Neural progenitor cell (in vitro differentiated cells): ENCODE results near the gene E2F3. TPM values are rescaled to one million over a fixed set of nuclear protein-coding genes. Genes with fewer than 3 reads are reported as not detected.

Experiments used
- DNase-seq: peaks from one replicate; pipeline ENCODE4 v3.0.0-alpha.2; 2016; ENCODE audit warnings: low spot score
- H2AFZ ChIP-seq: fragments of 200-600 bp; sonication (generic); replicated peaks from 2 replicates; pipeline ENCODE4 v1.6.1; 2016; ENCODE audit warnings: antibody characterized with exemption
- H3F3A ChIP-seq: fragments of 200-600 bp; sonication (generic); 2 replicates; pipeline ENCODE4 v1.6.1; 2016; ENCODE audit warnings: antibody characterized with exemption, low read depth
- H3K27ac ChIP-seq: fragments of 200-600 bp; sonication (generic); 2 replicates; pipeline ENCODE4 v1.5.1; 2016; ENCODE audit warnings: mild to moderate bottlenecking
- H3K27me3 ChIP-seq: fragments of 200-600 bp; sonication (generic); 2 replicates; pipeline ENCODE4 v1.6.1; 2016; ENCODE audit warnings: mild to moderate bottlenecking, moderate library complexity
- H3K36me3 ChIP-seq: fragments of 200-600 bp; sonication (generic); 2 replicates; pipeline ENCODE4 v1.5.1; 2016
- H3K4me1 ChIP-seq: fragments of 200-600 bp; sonication (generic); 2 replicates; pipeline ENCODE4 v1.6.1; 2016; ENCODE audit warnings: mixed run types
- H3K4me2 ChIP-seq: fragments of 200-600 bp; sonication (generic); 2 replicates; pipeline ENCODE4 v1.6.1; 2016
- H3K4me3 ChIP-seq: fragments of 200-600 bp; sonication (generic); 2 replicates; pipeline ENCODE4 v1.5.1; 2016
- H3K79me2 ChIP-seq: fragments of 200-600 bp; sonication (generic); 2 replicates; pipeline ENCODE4 v1.6.1; 2016; ENCODE audit warnings: low read depth
- H3K9ac ChIP-seq: fragments of 200-600 bp; sonication (generic); 2 replicates; pipeline ENCODE4 v1.6.1; 2016
- H3K9me3 ChIP-seq: fragments of 200-600 bp; sonication (generic); 2 replicates; pipeline ENCODE4 v1.5.1; 2016; ENCODE audit warnings: low read depth
- H4K20me1 ChIP-seq: fragments of 200-600 bp; sonication (generic); 2 replicates; pipeline ENCODE4 v1.6.1; 2016; ENCODE audit warnings: low read depth
- H3K27ac Mint-ChIP-seq: 3 replicates; pipeline ENCODE4 v1.8.0; 2021; ENCODE audit warnings: mixed read lengths
- H3K27me3 Mint-ChIP-seq: 2 replicates; pipeline ENCODE4 v1.8.0; 2022; ENCODE audit warnings: low read depth, mild to moderate bottlenecking, inconsistent platforms, moderate library complexity, mixed read lengths; ENCODE audit not compliant: insufficient read depth
- H3K36me3 Mint-ChIP-seq: 3 replicates; pipeline ENCODE4 v1.8.0; 2021; ENCODE audit warnings: mixed read lengths
- H3K4me1 Mint-ChIP-seq: 3 replicates; pipeline ENCODE4 v1.8.0; 2021; ENCODE audit warnings: mixed read lengths
- H3K4me3 Mint-ChIP-seq: 3 replicates; pipeline ENCODE4 v1.8.0; 2021; ENCODE audit warnings: mild to moderate bottlenecking, moderate library complexity, mixed read lengths
- H3K9me3 Mint-ChIP-seq: 3 replicates; pipeline ENCODE4 v1.8.0; 2020; ENCODE audit warnings: mixed read lengths
- CTCF ChIP-seq: fragments of 200-600 bp; sonication (generic); IDR thresholded peaks from 2 replicates; pipeline ENCODE4 v1.5.1; 2017; ENCODE audit warnings: antibody characterized with exemption, mild to moderate bottlenecking
- EZH2 ChIP-seq: fragments of 200-600 bp; sonication (generic); IDR thresholded peaks from 2 replicates; pipeline ENCODE4 v1.6.1; 2017; ENCODE audit warnings: antibody characterized with exemption, mild to moderate bottlenecking, moderate library complexity
- EZH2phosphoT487 ChIP-seq: fragments of 200-600 bp; sonication (generic); IDR thresholded peaks from 2 replicates; pipeline ENCODE4 v1.6.1; 2017; ENCODE audit warnings: antibody characterized with exemption
- total RNA-seq: library from RNA; depleted of rRNA; stranded (reverse); fragments of >200 nt; gene quantifications from 2 replicates; pipeline ENCODE4 v1.2.3, GENCODE V29; 2015; ENCODE audit warnings: low replicate concordance

The E2F3 gene
- total RNA-seq, 1 donor from 2014 or later, result 35.7 TPM

DNA sequence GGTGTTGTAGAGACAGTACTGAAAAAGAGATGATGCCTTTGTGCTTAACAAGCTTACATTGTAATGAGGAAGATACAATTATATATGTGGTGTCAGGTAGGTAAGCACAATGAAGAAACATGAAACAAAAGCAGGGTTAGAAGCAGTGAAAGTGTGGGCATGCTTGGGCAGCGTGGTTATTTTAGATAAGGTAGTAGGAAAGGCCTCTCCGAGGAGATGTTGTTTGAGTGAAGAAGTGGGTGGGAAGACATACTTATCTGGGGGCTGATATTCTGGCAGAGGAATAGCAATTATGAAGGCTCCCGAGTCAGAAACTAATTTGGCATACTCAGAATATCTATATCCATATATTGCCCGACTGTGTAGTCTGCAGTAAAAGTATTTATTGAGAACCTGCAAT is 137.2 kb downstream of the E2F3 start:
- peaks cover 20% of the 10 kb centered on the region for H3K4me1 Mint-ChIP-seq
- DNase-seq, result no peak
- Histone ChIP-seq H3K36me3 (no peaks in the 10 kb centered on the region), H4K20me1 (peaks cover 16% of the 10 kb centered on the region), H3K4me1 (peaks cover 26% of the 10 kb centered on the region), H3K79me2 (peaks cover 89% of the 10 kb centered on the region), H3F3A (peaks cover 9% of the 10 kb centered on the region), H3K27me3 (no peaks in the 10 kb centered on the region), H3K4me2 (peak overlapping the region; percentile 55), H3K9ac (no peak overlapping the region), H2AFZ (no peak overlapping the region), H3K27ac (no peak overlapping the region), H3K9me3 (no peaks in the 10 kb centered on the region), H3K4me3 (no peak overlapping the region)
- H3K9me3 Mint-ChIP-seq, result no peaks in the 10 kb centered on the region
- no peak for TF ChIP-seq EZH2phosphoT487
- TF ChIP-seq CTCF, result no peak
- TF ChIP-seq EZH2, result no peak
- no peak overlapping the region for H3K4me3 Mint-ChIP-seq
- H3K27me3 Mint-ChIP-seq, result peaks cover 2% of the 10 kb centered on the region
- H3K27ac Mint-ChIP-seq, result no peak overlapping the region
- H3K36me3 Mint-ChIP-seq, result peaks cover 10% of the 10 kb centered on the region

- no peak overlapping the region for H3K4me3 ChIP-seq
- DNase-seq, result no peak
- no peak overlapping the region for H3K27ac Mint-ChIP-seq
- H3F3A ChIP-seq, result peaks cover 9% of the 10 kb centered on the region
- H3K27me3 Mint-ChIP-seq, result peaks cover 2% of the 10 kb centered on the region
- no peak overlapping the region for H3K9ac ChIP-seq
- TF ChIP-seq CTCF, result no peak
- no peak for TF ChIP-seq EZH2phosphoT487
- no peak for TF ChIP-seq EZH2
- no peaks in the 10 kb centered on the region for H3K36me3 ChIP-seq
- no peaks in the 10 kb centered on the region for H3K27me3 ChIP-seq
- no peaks in the 10 kb centered on the region for H3K9me3 ChIP-seq
- H3K9me3 Mint-ChIP-seq, result no peaks in the 10 kb centered on the region
- peaks cover 10% of the 10 kb centered on the region for H3K36me3 Mint-ChIP-seq
- peak overlapping the region; percentile 55 for H3K4me2 ChIP-seq
- peaks cover 92% of the 10 kb centered on the region for H3K79me2 ChIP-seq
- peaks cover 20% of the 10 kb centered on the region for H3K4me1 Mint-ChIP-seq
- peaks cover 16% of the 10 kb centered on the region for H4K20me1 ChIP-seq
- no peak overlapping the region for H3K4me3 Mint-ChIP-seq
- no peak overlapping the region for H2AFZ ChIP-seq
- H3K4me1 ChIP-seq, result peaks cover 24% of the 10 kb centered on the region
- no peak overlapping the region for H3K27ac ChIP-seq
Observed at GRCh38 chr6:20539387-20539786, 137.7 kb downstream of the E2F3 start.

DNA sequence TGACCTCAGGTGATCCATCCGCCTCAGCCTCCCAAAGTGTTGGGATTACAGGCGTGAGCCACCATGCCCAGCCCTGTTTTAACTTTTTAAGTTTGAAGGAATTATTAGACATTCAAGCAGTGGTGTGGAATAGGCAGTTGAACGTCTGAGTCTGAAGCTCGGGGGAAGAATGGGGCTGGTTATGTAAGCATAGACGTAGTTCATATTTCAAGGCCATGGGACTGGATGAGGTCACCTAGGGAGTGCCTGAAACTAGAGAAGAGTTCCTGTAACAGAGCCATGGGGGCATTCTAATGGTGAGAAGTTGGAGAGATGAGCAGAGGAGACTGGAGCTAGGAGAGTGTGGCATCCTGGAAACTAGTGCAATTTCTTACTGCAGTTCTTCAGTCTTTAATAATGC is 139.0 kb downstream of the E2F3 start:
- Histone ChIP-seq H3K4me2 (no peak overlapping the region), H4K20me1 (peaks cover 16% of the 10 kb centered on the region), H3K4me3 (no peak overlapping the region), H3K4me1 (peaks cover 18% of the 10 kb centered on the region), H3K36me3 (peaks cover 5% of the 10 kb centered on the region), H3K27me3 (no peaks in the 10 kb centered on the region), H3K9ac (no peak overlapping the region), H3K9me3 (no peaks in the 10 kb centered on the region), H3K27ac (no peak overlapping the region), H3K79me2 (peaks cover 81% of the 10 kb centered on the region), H3F3A (peaks cover 9% of the 10 kb centered on the region), H2AFZ (no peak overlapping the region)
- no peak overlapping the region for H3K27ac Mint-ChIP-seq
- H3K27me3 Mint-ChIP-seq, result peaks cover 2% of the 10 kb centered on the region
- DNase-seq, result no peak
- H3K4me1 Mint-ChIP-seq, result peaks cover 12% of the 10 kb centered on the region
- TF ChIP-seq EZH2phosphoT487, result no peak
- H3K36me3 Mint-ChIP-seq, result peaks cover 16% of the 10 kb centered on the region
- H3K4me3 Mint-ChIP-seq, result no peak overlapping the region
- H3K9me3 Mint-ChIP-seq, result no peaks in the 10 kb centered on the region

DNA sequence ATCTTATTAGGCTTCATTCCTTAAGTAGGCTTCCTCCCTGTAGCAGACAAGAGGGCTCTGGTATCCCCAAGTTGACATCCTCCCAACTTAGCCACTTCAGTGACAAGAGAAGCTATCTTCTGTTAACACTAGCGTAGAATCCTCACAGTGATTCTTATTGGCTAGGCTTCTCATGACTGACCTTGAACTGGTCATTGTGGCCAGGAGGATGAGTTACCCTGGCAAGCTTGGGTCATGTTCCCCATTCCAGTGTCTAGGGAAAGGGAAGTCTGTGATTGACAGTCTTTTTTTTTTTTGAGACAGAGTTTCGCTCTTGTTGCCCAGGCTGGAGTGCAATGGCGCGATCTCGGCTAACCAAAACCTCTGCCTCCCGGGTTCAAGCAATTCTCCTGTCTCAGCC is 139.7 kb downstream of the E2F3 start:
- TF ChIP-seq EZH2 (no peak), EZH2phosphoT487 (no peak), CTCF (no peak)
- H3K36me3 ChIP-seq, result peaks cover 8% of the 10 kb centered on the region
- H3K4me2 ChIP-seq, result no peak overlapping the region
- peaks cover 74% of the 10 kb centered on the region for H3K79me2 ChIP-seq
- no peaks in the 10 kb centered on the region for H3K9me3 ChIP-seq
- peaks cover 17% of the 10 kb centered on the region for H3K4me1 ChIP-seq
- Mint-ChIP-seq H3K27me3 (peaks cover 2% of the 10 kb centered on the region), H3K27ac (no peak overlapping the region), H3K4me1 (peaks cover 7% of the 10 kb centered on the region), H3K36me3 (peaks cover 19% of the 10 kb centered on the region), H3K9me3 (peaks cover 2% of the 10 kb centered on the region), H3K4me3 (no peak overlapping the region)
- H2AFZ ChIP-seq, result no peak overlapping the region
- H3K27me3 ChIP-seq, result no peaks in the 10 kb centered on the region
- no peak overlapping the region for H3K9ac ChIP-seq
- no peak overlapping the region for H3K27ac ChIP-seq
- peaks cover 9% of the 10 kb centered on the region for H3F3A ChIP-seq
- peaks cover 16% of the 10 kb centered on the region for H4K20me1 ChIP-seq
- H3K4me3 ChIP-seq, result no peak overlapping the region
- no peak for DNase-seq
